GM21717 (cell line): ENCODE results near the gene GAB3.
A peak's percentile ranks its signal among the peaks of the same experiment; 100 is the strongest.

ENCODE experiments used
- ATAC-seq: cut with Tn5 transposase; IDR thresholded peaks from one replicate; pipeline ENCODE4 v1.9.1; 2021; ENCODE audit warnings: mild to moderate bottlenecking, moderate library complexity; ENCODE audit not compliant: unreplicated experiment

The GAB3 gene

DNA sequence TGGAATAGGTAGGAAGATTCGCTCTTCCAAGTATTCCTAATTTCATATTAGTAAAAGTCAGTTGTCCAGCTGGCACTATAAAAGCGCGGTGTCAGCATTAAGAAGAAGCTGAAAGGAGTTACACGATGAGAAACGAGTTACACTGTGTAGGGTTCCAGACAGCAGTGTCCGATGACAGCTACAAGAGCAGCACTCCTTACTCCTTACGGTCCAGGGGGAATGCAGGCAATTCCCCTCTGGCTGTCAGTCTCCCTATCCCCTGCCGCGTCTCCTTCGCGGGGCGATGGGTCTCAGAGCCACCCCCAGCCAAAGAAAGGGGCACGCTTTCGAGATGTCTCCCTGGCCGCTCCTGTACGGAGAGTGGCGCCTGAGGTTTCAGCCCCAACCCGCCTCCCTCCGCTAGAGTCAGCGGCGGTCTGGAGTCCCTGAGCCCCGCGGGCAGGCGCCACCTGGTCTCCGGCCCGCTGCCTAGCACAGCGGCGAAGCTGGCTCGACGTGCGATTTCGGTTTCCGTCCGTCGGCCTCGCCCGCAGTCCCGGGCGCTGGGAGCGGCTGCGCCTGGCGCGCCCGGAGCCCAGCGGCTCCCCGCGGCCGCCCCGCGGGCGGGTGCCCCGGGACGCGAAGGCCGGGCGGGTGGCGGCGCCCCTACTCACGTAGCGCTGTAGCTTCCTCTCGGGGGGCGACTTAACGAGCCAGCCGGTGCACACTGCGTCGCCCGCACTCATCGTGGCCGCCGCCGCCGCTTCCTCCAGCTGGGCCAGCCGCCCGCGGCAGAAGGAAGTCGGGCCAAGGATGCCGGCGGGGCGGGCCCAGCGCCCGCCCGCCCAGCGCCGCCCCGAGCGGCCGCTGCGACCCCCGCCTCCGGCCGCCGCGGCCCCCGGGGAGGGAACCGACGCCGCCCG lies at the start of gene GAB3:
Gene GAB3 (minus strand): TSS at position 777 of the 902 bp plus-strand sequence. CDS start 52 bp downstream, at position 725.
- ATAC-seq = peak; percentile 52

DNA sequence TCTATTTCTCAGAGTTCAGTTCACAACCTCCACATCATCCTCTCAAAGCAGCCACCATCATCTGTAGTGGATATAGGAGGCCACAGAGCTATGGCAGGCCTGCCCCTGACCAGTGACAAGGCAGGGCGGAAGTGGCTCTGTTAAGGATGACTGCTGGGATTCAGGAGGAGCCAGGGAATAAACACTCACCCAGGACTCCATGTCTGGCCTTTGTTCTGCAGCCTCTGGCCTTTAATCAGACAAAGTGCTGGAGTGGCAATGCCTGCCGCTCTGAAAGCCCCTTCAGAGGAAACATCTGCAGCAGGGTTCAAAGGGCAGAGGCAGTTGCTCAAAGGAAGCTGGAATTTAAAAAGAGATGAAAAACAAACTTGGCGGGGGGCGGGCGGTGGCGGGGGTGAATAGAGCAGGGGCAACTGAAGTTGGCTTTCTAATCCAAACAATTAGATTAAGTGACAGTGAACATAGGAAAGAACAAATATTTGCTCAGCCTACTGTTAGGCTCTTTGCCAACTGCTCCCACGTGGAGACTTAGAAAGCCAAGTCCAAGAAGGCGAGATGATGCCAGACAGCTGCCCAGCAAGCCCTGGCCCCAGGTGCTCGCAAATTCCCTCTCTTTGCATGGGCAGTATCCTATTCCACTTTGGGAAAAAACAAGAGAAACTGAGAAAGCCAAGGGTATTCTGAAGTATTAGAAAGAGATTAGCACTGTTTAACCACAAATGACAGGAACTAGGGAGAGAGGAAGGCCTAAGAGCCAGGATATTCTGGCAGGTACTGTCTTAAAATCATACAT lies 48.9 kb upstream of the GAB3 start:
- no peak for ATAC-seq

DNA sequence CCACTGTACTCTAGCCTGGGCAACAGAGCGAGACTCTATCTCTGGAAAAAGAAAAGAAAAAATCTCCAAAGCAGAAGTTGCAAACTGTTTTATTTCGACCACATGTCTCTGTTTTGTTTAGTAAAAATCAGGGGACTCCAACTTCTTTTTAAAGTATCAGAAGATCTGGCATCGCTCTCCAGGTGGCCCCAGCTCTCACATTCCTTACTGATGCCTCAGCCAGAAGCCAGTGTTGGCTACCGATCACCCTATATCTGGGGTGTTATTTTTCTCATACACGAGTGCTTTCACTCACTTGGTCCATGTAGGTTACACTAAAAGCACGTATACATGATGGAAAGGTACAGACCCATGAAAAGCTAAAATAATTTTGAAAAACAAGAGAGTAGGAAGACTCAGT lies 46.1 kb upstream of the GAB3 start:
- ATAC-seq = no peak

GRCh38 chrX:154795016-154795415 lies 44.1 kb upstream of the GAB3 start:
- no peak for ATAC-seq

DNA sequence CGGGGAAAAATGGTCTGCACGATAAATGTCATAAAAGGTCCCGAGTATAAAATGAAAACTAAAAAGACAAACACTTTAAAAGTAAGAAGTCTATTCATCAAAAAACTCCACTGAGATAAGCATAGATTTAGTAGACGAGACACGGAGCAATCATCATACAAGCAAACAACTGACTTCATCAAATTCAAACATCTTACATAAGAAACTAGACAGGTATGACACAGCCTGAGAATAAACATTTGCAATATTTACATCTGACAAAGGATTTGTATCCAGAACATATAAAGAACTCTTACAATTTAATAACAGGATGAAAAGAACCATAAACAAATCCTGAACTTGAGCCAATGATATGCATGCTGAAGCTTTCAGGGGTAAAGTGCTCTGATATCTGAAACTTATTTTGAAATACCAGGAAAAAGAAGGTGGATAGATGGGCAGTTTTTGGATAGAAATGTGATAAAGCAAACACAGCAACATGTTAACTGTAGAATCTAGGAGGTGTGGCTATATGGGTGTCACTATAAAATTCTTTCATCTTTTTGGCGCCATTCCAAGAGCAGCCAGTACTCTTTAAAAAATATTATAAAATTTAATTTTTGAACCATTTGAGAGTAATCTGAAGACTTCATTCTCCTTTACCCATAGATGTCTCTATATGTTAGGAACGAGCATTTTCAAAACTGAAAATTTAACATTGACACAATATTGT lies 42.4 kb upstream of the GAB3 start:
- no peak for ATAC-seq

GRCh38 chrX:154791939-154792338 lies 41.1 kb upstream of the GAB3 start:
- ATAC-seq = no peak

GRCh38 chrX:154791467-154791866 lies 40.6 kb upstream of the GAB3 start:
- no peak for ATAC-seq

GRCh38 chrX:154785716-154786115 lies 34.8 kb upstream of the GAB3 start:
- no peak for ATAC-seq

DNA sequence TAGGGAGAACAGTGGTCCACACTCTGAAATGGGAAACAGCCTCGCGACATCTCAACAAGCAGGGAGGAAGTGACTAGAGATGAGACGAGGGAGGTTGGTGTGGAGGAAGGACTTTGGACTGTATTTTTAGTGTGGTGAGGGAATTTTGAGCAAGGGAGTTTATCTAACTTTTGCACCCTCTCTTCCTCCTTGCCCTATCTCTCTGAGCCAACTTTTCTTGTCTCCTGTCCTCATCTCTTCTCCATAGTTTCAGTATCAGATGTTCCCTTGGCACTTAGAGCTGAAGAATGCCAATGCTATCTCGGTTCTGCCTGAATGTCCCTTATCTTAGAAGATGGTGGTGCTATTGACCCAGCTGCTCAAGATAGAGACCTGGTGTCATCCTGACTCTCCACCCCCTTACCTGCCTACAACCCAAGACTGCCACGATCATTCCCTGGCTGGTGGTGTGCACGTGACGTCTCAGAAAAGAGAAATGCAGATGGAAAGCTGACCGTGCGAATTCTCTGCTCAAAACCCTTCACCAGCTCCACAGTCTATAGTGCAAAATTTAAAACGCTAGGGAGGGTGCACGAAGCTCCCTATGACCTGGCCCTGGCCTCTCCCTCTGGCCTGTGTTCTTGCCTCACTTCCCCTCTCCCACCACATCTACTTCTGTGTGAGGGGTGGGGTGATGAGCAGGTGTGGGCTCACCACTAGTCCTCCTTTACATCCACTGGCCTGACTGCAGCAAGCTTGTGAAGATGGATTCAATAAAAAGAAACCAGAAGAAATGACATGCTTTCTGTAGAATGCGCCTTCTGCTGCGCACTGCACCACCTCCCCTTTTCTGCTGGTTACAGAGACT lies 33.5 kb upstream of the GAB3 start:
- no peak for ATAC-seq

GRCh38 chrX:154780968-154781367 lies 30.1 kb upstream of the GAB3 start:
- no peak for ATAC-seq

GRCh38 chrX:154779261-154779660 lies 28.4 kb upstream of the GAB3 start:
- no peak for ATAC-seq

DNA sequence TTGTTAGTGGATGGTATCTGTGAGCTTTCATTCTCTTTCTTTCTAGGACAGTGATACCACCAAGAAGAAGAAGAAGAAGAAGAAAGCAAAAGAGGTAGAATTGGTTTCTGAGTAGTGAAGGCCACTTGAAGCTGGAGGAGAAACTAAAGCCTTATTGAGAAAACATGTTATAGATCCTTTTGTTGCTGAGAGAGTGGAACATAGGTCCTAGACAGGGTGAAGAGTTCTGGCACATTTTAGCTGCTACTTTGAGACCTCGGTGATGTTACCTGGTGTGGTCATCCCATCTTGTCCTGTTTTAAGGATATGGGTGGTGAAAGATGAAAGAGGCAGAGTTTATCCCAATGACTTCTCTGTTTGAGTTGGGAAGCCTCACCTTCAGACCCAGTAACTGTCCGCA lies 25.9 kb upstream of the GAB3 start:
- ATAC-seq = no peak

GRCh38 chrX:154775419-154776349 lies 24.8 kb upstream of the GAB3 start:
- no peak for ATAC-seq

DNA sequence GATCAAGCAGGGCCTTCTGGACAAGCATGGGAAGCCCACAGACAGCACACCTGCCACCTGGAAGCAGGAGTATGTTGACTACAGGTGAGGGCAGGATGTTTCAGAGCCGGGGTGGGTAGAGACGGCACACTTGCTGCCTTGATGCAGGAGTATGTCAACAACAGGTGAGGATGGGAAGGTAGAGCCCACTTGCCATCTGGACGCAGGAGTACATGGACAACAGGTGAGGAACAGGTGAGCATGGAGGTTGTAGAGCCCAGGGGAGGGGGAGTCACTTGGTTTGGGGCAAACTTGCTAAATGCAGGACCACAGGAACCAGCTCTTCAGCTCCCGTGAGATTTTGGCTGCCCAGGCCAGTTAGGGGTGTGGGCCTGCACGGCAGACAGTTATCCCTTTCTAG lies 23.7 kb upstream of the GAB3 start:
- no peak for ATAC-seq

DNA sequence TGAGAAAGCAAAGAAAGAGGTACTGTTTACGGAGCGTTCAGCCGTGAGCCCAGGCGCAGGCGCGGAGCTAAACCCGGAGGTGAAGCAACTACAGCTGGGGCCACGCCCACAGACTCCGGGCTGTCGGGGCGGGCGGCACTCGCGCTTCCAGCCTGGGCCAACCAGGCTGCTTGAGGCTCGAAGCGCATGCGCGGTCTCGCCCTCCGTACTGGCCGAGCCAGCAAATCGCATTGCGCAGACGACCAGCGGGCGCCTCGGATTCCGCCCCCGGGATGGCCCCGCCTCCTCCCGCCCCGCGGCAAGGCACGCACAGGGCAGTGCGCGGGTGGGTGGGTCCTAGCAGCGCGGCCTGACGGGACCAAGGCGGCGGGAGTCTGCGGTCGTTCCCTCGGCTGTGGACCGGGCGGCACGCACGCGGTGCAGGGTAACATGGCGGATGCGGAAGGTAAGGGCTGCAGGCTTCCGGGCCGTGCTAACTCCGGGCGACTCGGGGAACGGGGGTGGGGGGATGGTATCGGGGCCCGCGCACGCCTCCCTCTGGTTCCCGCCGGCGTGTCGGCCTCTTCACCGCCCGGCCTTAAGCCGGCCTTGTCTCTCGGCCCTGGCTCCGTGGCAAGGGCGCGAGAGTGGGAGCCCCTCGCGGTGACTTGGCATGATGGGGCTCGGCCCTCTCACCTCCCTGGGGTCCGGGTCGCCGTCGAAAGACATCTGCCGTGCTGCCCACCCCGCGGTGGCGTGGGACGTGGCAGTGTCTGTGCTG lies 11.8 kb upstream of the GAB3 start, which contains the start of gene DKC1:
Gene DKC1 (plus strand): TSS at position 328 of the 760 bp plus-strand sequence. CDS start 102 bp downstream, at position 430.
- ATAC-seq = peak; percentile 75

GRCh38 chrX:154761977-154762536 lies 11.2 kb upstream of the GAB3 start:
- ATAC-seq = no peak

DNA sequence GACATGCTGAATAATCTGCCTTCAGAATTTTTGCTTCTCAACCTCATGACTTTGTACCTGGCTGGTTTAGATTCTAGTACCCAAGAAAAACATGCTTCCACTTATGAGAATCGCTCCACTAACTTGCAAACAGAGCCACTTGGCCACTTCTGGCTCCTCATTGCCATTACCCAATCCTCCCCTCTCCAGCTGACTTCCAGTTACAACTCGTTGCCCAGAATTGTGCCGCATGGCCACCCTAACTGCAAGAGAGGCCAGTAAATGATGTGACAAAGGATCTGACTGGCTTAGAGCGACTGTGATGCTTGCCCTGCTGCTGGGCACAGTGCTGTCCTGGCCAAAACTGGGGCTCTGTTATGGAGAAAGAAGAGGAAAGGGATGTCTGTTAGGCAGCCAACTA lies 7.8 kb upstream of the GAB3 start:
- ATAC-seq = no peak

GRCh38 chrX:154751669-154752271 lies 893 bp upstream of the GAB3 start:
- ATAC-seq = no peak
